ENCODE data around the gene UBE2C. TPM values are rescaled to one million over a fixed set of nuclear protein-coding genes. Genes with fewer than 3 reads are reported as not detected.

The UBE2C gene
- total RNA-seq, 1 experiment from 2014 or later = 173 TPM

DNA sequence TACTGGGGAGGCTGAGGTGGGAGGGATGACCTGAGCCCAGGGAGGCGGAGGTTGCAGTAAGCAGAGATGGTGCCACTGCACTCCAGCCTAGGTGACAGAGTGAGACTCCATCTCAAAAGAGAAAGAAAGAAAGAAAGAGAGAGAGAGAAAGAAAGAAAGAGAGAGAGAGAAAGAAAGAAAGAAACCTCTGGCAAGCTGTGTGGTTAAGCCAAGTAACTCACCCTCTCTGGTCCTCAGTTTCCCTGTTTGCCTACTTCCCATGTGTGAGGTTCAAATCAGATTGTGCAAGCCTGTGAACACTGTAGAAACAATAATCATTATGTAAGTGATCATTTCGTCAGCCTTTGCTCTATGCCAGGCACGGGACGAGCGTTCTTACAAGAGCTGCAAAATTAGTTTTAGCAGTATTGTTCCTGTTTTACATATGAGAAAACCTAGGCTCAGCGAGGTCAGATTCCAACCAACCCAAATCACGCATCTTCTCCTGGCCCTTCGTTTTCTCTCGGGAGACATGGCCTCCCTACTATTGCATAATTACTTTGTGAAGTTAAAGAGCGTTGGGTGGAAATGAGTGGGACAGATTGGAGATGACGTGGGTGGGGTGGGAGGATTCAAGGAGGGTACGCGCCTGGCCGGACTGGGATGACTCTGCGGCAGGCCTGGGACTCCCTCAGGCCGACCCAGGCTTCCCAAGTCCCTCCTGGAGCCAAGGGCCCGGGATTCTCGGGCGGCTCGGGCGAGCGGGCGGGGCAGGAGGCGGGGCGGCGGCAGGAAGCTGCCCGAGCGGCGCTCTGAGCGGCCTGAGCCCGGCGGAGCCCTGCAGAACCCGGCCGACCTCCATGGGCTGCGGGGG, 20.8 kb downstream of the UBE2C start, which contains the start of gene SNX21:
Gene SNX21 (plus strand): TSS at position 770 of the 853 bp plus-strand sequence. CDS start 121 bp downstream, outside the sequence.
- in situ Hi-C loops (cut with HindIII; ENCODE audit: low pct_unique_long_range_greater_than_20kb, low sequenced_read_pairs) (no loop called here), intact Hi-C loops (cut with micrococcal nuclease; ENCODE audit: unreplicated experiment) (no loop called here)
- ChIA-PET CTCF (no interaction called here), POLR2A (interaction anchor here (0.6 kb wide), 1 partner anchor 610 kb away, joined by 4 read pairs; no protein-coding TSS in a partner anchor)
- BruUV-seq (replicated peaks) = no TSS peak
- H3K9me3 ChIP-seq (ENCODE audit: control insufficient read depth, insufficient read depth, low read depth, low read length) = no peaks in the 10 kb centered on the region
- peaks cover 17% of the 10 kb centered on the region for H3K4me1 ChIP-seq (ENCODE audit: control insufficient read depth, insufficient read depth, low read length)
- TF ChIP-seq TCF7L2 (IDR thresholded peaks at IDR 0.05; ENCODE audit: low read depth, low read length) (no peak), POLR2AphosphoS5 (IDR thresholded peaks at IDR 0.05; ENCODE audit: low read depth, low read length) (no peak; the same call in 1 of the 2 replicates)
- TF ChIP-seq, protein P1, sequence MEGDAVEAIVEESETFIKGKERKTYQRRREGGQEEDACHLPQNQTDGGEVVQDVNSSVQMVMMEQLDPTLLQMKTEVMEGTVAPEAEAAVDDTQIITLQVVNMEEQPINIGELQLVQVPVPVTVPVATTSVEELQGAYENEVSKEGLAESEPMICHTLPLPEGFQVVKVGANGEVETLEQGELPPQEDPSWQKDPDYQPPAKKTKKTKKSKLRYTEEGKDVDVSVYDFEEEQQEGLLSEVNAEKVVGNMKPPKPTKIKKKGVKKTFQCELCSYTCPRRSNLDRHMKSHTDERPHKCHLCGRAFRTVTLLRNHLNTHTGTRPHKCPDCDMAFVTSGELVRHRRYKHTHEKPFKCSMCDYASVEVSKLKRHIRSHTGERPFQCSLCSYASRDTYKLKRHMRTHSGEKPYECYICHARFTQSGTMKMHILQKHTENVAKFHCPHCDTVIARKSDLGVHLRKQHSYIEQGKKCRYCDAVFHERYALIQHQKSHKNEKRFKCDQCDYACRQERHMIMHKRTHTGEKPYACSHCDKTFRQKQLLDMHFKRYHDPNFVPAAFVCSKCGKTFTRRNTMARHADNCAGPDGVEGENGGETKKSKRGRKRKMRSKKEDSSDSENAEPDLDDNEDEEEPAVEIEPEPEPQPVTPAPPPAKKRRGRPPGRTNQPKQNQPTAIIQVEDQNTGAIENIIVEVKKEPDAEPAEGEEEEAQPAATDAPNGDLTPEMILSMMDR (IDR thresholded peaks at IDR 0.05) = no peak
- H3K36me3 ChIP-seq (ENCODE audit: control insufficient read depth, insufficient read depth, low read length) = no peaks in the 10 kb centered on the region; the same call in 1 of the 2 replicates
- H3K4me3 ChIP-seq (ENCODE audit: low read depth in 2 of 2, low read length in 2 of 2) = peak within 1 kb of the TSS; percentile 65 to 67
- H3K27me3 ChIP-seq (ENCODE audit: control insufficient read depth, insufficient read depth, low read length) = no peaks in the 10 kb centered on the region
- DNase-seq (ENCODE audit: low read depth, low spot score) = no peak
- H3K27ac ChIP-seq (ENCODE audit: low read length) = peak within 1 kb of the TSS; percentile 88
- peak; percentile 97 for ATAC-seq

- H3K36me3 ChIP-seq (ENCODE audit: control insufficient read depth, insufficient read depth, low read length) = no peaks in the 10 kb centered on the region; the same call in 1 of the 2 replicates
- no TSS peak for BruUV-seq (replicated peaks)
- ATAC-seq (peak; percentile 93), DNase-seq (ENCODE audit: low read depth, low spot score) (no peak)
- in situ Hi-C loops (cut with HindIII; ENCODE audit: low pct_unique_long_range_greater_than_20kb, low sequenced_read_pairs) (no loop called here), intact Hi-C loops (cut with micrococcal nuclease; ENCODE audit: unreplicated experiment) (no loop called here)
- ChIA-PET CTCF (no interaction called here), POLR2A (interaction anchor here (0.6 kb wide), 2 partner anchors 28 to 609 kb away, joined by 4 read pairs; no protein-coding TSS in a partner anchor)
- H3K9me3 ChIP-seq (ENCODE audit: control insufficient read depth, insufficient read depth, low read depth, low read length) = no peaks in the 10 kb centered on the region
- peaks cover 17% of the 10 kb centered on the region for H3K4me1 ChIP-seq (ENCODE audit: control insufficient read depth, insufficient read depth, low read length)
- TF ChIP-seq, protein P1 (IDR thresholded peaks at IDR 0.05) = no peak
- peak; percentile 84 for TF ChIP-seq POLR2AphosphoS5 (IDR thresholded peaks at IDR 0.05; ENCODE audit: low read depth, low read length)
- H3K4me3 ChIP-seq (ENCODE audit: low read depth in 2 of 2, low read length in 2 of 2) = peak overlapping the region; percentile 65 to 67
- peak overlapping the region; percentile 88 for H3K27ac ChIP-seq (ENCODE audit: low read length)
- no peaks in the 10 kb centered on the region for H3K27me3 ChIP-seq (ENCODE audit: control insufficient read depth, insufficient read depth, low read length)
Measured at GRCh38 chr20:45833883-45834796, 21.7 kb downstream of the UBE2C start.

DNA sequence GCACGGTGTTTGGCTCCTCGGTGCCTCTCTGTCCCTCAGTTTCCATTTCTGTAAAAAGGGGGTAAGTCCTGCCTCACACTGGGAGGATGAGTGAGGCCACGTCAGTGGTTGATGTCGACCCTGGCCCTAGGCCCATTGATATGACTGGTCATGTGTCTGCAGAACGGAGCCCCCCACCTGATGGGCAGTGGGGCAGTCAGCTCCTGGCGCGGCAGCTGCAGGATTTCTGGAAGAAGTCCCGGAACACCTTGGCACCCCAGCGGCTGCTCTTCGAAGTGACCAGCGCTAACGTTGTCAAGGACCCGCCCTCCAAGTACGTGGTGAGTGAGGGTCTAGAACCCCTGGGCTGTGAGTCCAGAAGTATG, 22.3 kb downstream of the UBE2C start:
- H3K27ac ChIP-seq (ENCODE audit: low read length) = peak overlapping the region; percentile 88
- TF ChIP-seq POLR2AphosphoS5 (IDR thresholded peaks at IDR 0.05; ENCODE audit: low read depth, low read length) = no peak
- TF ChIP-seq, protein P2, sequence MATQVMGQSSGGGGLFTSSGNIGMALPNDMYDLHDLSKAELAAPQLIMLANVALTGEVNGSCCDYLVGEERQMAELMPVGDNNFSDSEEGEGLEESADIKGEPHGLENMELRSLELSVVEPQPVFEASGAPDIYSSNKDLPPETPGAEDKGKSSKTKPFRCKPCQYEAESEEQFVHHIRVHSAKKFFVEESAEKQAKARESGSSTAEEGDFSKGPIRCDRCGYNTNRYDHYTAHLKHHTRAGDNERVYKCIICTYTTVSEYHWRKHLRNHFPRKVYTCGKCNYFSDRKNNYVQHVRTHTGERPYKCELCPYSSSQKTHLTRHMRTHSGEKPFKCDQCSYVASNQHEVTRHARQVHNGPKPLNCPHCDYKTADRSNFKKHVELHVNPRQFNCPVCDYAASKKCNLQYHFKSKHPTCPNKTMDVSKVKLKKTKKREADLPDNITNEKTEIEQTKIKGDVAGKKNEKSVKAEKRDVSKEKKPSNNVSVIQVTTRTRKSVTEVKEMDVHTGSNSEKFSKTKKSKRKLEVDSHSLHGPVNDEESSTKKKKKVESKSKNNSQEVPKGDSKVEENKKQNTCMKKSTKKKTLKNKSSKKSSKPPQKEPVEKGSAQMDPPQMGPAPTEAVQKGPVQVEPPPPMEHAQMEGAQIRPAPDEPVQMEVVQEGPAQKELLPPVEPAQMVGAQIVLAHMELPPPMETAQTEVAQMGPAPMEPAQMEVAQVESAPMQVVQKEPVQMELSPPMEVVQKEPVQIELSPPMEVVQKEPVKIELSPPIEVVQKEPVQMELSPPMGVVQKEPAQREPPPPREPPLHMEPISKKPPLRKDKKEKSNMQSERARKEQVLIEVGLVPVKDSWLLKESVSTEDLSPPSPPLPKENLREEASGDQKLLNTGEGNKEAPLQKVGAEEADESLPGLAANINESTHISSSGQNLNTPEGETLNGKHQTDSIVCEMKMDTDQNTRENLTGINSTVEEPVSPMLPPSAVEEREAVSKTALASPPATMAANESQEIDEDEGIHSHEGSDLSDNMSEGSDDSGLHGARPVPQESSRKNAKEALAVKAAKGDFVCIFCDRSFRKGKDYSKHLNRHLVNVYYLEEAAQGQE (IDR thresholded peaks at IDR 0.05; ENCODE audit: insufficient read depth in 1 of 2, low read depth in 2 of 2, low read length in 1 of 2) = no peak
- TF ChIP-seq TCF7L2 (IDR thresholded peaks at IDR 0.05; ENCODE audit: low read depth, low read length) = no peak
- TF ChIP-seq SIN3A (IDR thresholded peaks at IDR 0.05; ENCODE audit: borderline replicate concordance, insufficient read depth, low read depth, low read length) = no peak
- TF ChIP-seq, protein P1 (IDR thresholded peaks at IDR 0.05) = no peak
- peak overlapping the region; percentile 65 to 67 for H3K4me3 ChIP-seq (ENCODE audit: low read depth in 2 of 2, low read length in 2 of 2)
- H3K4me1 ChIP-seq (ENCODE audit: control insufficient read depth, insufficient read depth, low read length) = peaks cover 17% of the 10 kb centered on the region
- CTCF ChIA-PET = no interaction called here
- H3K27me3 ChIP-seq (ENCODE audit: control insufficient read depth, insufficient read depth, low read length) = no peaks in the 10 kb centered on the region
- BruUV-seq (replicated peaks) = no TSS peak
- in situ Hi-C loops (cut with HindIII; ENCODE audit: low pct_unique_long_range_greater_than_20kb, low sequenced_read_pairs) = no loop called here
- no peaks in the 10 kb centered on the region for H3K9me3 ChIP-seq (ENCODE audit: control insufficient read depth, insufficient read depth, low read depth, low read length)
- DNase-seq (ENCODE audit: low read depth, low spot score) = no peak
- POLR2A ChIA-PET = interaction anchor here (0.6 kb wide), 1 partner anchor 29 kb away, joined by 4 read pairs; no protein-coding TSS in a partner anchor
- ATAC-seq = no peak
- no peaks in the 10 kb centered on the region; the same call in 1 of the 2 replicates for H3K36me3 ChIP-seq (ENCODE audit: control insufficient read depth, insufficient read depth, low read length)
- intact Hi-C loops (cut with micrococcal nuclease; ENCODE audit: unreplicated experiment) = no loop called here
